Measurements from ENCODE around the gene VPS8.

GRCh38 chr3:184814214-184814613 lies 2.2 kb downstream of the VPS8 start:
- TF ChIP-seq ZNF274 (IDR thresholded peaks at IDR 0.05; ENCODE audit: borderline replicate concordance, extremely low read depth, low read length) = no peak
- no peak for TF ChIP-seq TAF1 (IDR thresholded peaks at IDR 0.05; ENCODE audit: low read depth, low read length)
- no peak for TF ChIP-seq SUZ12 (IDR thresholded peaks at IDR 0.05; ENCODE audit: low read length)
- TF ChIP-seq JUN (IDR thresholded peaks at IDR 0.05; ENCODE audit: low read depth, low read length) = no peak
- TF ChIP-seq TBP (IDR thresholded peaks at IDR 0.05; ENCODE audit: low read depth, low read length) = no peak
